ENCODE results near the gene NEU3.
"Not testable (repeated sequence)": the region's sequence is repeated elsewhere in the genome, so short reads cannot be mapped to it uniquely, and the experiment has no call there.

Gene NEU3

GRCh38 chr11:74956397-74957015 is 32.2 kb upstream of the NEU3 start:
- no peaks in the 10 kb centered on the region for H3K9me3 ChIP-seq
- intact Hi-C loops (cut with DNase I; ENCODE audit: low total_unique reads), result no loop called here
- no peak overlapping the region for H3K4me3 ChIP-seq
- no peak overlapping the region for H3K27ac ChIP-seq
- TF ChIP-seq CTCF (IDR thresholded peaks at IDR 0.05), result no peak
- no peaks in the 10 kb centered on the region for H3K36me3 ChIP-seq
- no peak for DNase-seq
- no peaks in the 10 kb centered on the region for H3K27me3 ChIP-seq
- peaks cover 0 to 64% (median 24%) of the 10 kb centered on the region in 4 donors for H3K4me1 ChIP-seq

GRCh38 chr11:74957937-74958629 is 30.6 kb upstream of the NEU3 start:
- H3K9me3 ChIP-seq, result no peaks in the 10 kb centered on the region
- no peaks in the 10 kb centered on the region for H3K27me3 ChIP-seq
- no peak for DNase-seq
- H3K36me3 ChIP-seq, result no peaks in the 10 kb centered on the region
- H3K4me1 ChIP-seq, result peaks cover 0 to 68% (median 22%) of the 10 kb centered on the region in 4 donors
- TF ChIP-seq CTCF (IDR thresholded peaks at IDR 0.05), result no peak
- H3K27ac ChIP-seq, result no peak overlapping the region
- H3K4me3 ChIP-seq, result no peak overlapping the region
- intact Hi-C loops (cut with DNase I; ENCODE audit: low total_unique reads), result no loop called here

- H3K9me3 ChIP-seq; intact Hi-C loops (cut with DNase I; ENCODE audit: low total_unique reads); H3K36me3 ChIP-seq; H3K27ac ChIP-seq; H3K27me3 ChIP-seq; DNase-seq; H3K4me3 ChIP-seq: not testable (repeated sequence)
- peaks cover 0 to 73% (median 19%) of the 10 kb centered on the region in 4 donors for H3K4me1 ChIP-seq
These were observed 28.6 kb upstream of the NEU3 start for GRCh38 chr11:74960128-74960527.

GRCh38 chr11:74966651-74967050 is 22.1 kb upstream of the NEU3 start:
- no peak overlapping the region for H3K4me3 ChIP-seq
- no peak for TF ChIP-seq CTCF (IDR thresholded peaks at IDR 0.05)
- peaks cover 0 to 23% (median 0%) of the 10 kb centered on the region in 4 donors for H3K4me1 ChIP-seq
- intact Hi-C loops (cut with DNase I; ENCODE audit: low total_unique reads), result no loop called here
- H3K9me3 ChIP-seq, result no peaks in the 10 kb centered on the region
- H3K36me3 ChIP-seq, result peaks cover 13 to 46% (median 28%) of the 10 kb centered on the region in 3 donors
- DNase-seq, result no peak
- no peak overlapping the region for H3K27ac ChIP-seq
- no peaks in the 10 kb centered on the region for H3K27me3 ChIP-seq

- no peak for DNase-seq
- Histone ChIP-seq H3K9me3 (no peaks in the 10 kb centered on the region), H3K36me3 (peaks cover 24 to 83% (median 67%) of the 10 kb centered on the region in 3 donors), H3K4me3 (no peak overlapping the region), H3K27me3 (no peaks in the 10 kb centered on the region), H3K4me1 (no peaks in the 10 kb centered on the region), H3K27ac (no peak overlapping the region)
- no peak for TF ChIP-seq CTCF (IDR thresholded peaks at IDR 0.05)
- intact Hi-C loops (cut with DNase I; ENCODE audit: low total_unique reads), result no loop called here
These were observed 17.8 kb upstream of the NEU3 start for GRCh38 chr11:74970852-74971395.

- no peak for DNase-seq
- intact Hi-C loops (cut with DNase I; ENCODE audit: low total_unique reads), result no loop called here
- no peaks in the 10 kb centered on the region for H3K4me1 ChIP-seq
- no peak overlapping the region for H3K27ac ChIP-seq
- no peaks in the 10 kb centered on the region for H3K27me3 ChIP-seq
- no peak overlapping the region for H3K4me3 ChIP-seq
- H3K9me3 ChIP-seq, result no peaks in the 10 kb centered on the region
- TF ChIP-seq CTCF (IDR thresholded peaks at IDR 0.05), result no peak
- peaks cover 24 to 88% (median 67%) of the 10 kb centered on the region in 3 donors for H3K36me3 ChIP-seq
These were observed 17.3 kb upstream of the NEU3 start for GRCh38 chr11:74971424-74971823.

Measured in tibial artery (tissue), 4 donors.